GM12878 (cell line): ENCODE results near the gene NXNL1. TPM values are rescaled to one million over a fixed set of nuclear protein-coding genes. Genes with fewer than 3 reads are reported as not detected.

ENCODE experiments used
- ATAC-seq: fragments of 200-7000 bp; cut with Tn5 transposase; 3 replicates; pipeline ENCODE4 v1.9.1; 2020; ENCODE audit warnings: mild to moderate bottlenecking, moderate library complexity
- BruUV-seq: library from RNA; stranded (reverse); fragments of 400-500 nt; replicated peaks from 2 replicates; lab custom pipeline; 2021; lab: Mats Ljungman, UMichigan
- CTCF ChIA-PET: fragments of 300-600 bp; sonication (Branson Sonifier 250); formaldehyde crosslinking; extraction: SDS; loops from one replicate; lab custom pipeline; 2021; ENCODE audit warnings: inconsistent platforms; lab: Yijun Ruan, JAX
- POLR2A ChIA-PET: fragments of 350-600 bp; formaldehyde crosslinking; extraction: SDS; loops from one replicate; lab custom pipeline; 2021; ENCODE audit warnings: inconsistent platforms; lab: Charles Lee
- RAD21 ChIA-PET: fragments of 300-600 bp; sonication (Branson Sonifier 250); formaldehyde crosslinking; loops from one replicate; lab custom pipeline; 2023; ENCODE audit warnings: antibody characterized with exemption; ENCODE audit not compliant: unreplicated experiment; lab: Charles Lee
- SMC1A ChIA-PET: fragments of 300-600 bp; sonication (Branson Sonifier 250); formaldehyde crosslinking; loops from one replicate; lab custom pipeline; 2023; ENCODE audit not compliant: unreplicated experiment, uncharacterized antibody; lab: Charles Lee
- DNase-seq: peaks from one replicate; pipeline ENCODE4 v3.0.0-alpha.2; 2011; ENCODE audit warnings: low read depth, low spot score
- FAIRE-seq: peaks from 3 replicates; lab custom pipeline; 2011; peaks lifted over from hg19 to GRCh38; lab: Jason Lieb, UNC
- H2AFZ ChIP-seq: 2 replicates; pipeline ENCODE4 v1.6.0; 2011; ENCODE audit warnings: low read depth, low read length, control low read depth; ENCODE audit not compliant: control insufficient read depth
- H3K27ac ChIP-seq: 2 replicates; pipeline ENCODE4 v1.5.1; 2011; ENCODE audit warnings: control low read depth; ENCODE audit not compliant: control insufficient read depth, insufficient read depth
- H3K27me3 ChIP-seq, 2 experiments: replicated peaks in 1 of 2; 2 replicates each; pipeline versions ENCODE4 v1.6.0 to v1.6.1; 2011; ENCODE audit warnings: low read length in 1 of 2; ENCODE audit not compliant: control insufficient read depth in 2 of 2, insufficient read depth in 2 of 2
- H3K36me3 ChIP-seq, 2 experiments: 2 replicates each; pipeline ENCODE4 v1.5.1; 2011; ENCODE audit warnings: low read length in 1 of 2; ENCODE audit not compliant: control insufficient read depth in 2 of 2, insufficient read depth in 2 of 2
- H3K4me1 ChIP-seq: 2 replicates; pipeline ENCODE4 v1.6.1; 2011; ENCODE audit warnings: mild to moderate bottlenecking, low read length, moderate library complexity, mixed read lengths; ENCODE audit not compliant: control insufficient read depth, insufficient read depth
- H3K4me2 ChIP-seq: 2 replicates; pipeline ENCODE4 v1.6.0; 2011; ENCODE audit warnings: control low read depth; ENCODE audit not compliant: control insufficient read depth, insufficient read depth
- H3K4me3 ChIP-seq: fragments of 200-600 bp; sonication (generic); 2 replicates; pipeline ENCODE4 v1.5.1; 2016
- H3K79me2 ChIP-seq: 2 replicates; pipeline ENCODE4 v1.6.0; 2011; ENCODE audit warnings: low read length; ENCODE audit not compliant: control insufficient read depth, insufficient read depth
- H3K9ac ChIP-seq: 2 replicates; pipeline ENCODE4 v1.8.0; 2011; ENCODE audit warnings: low read length, control low read depth, mixed read lengths; ENCODE audit not compliant: control insufficient read depth, insufficient read depth
- H3K9me3 ChIP-seq: replicated peaks from 3 replicates; pipeline ENCODE4 v1.5.1; 2011; ENCODE audit warnings: mild to moderate bottlenecking, low read length; ENCODE audit not compliant: control insufficient read depth, insufficient read depth
- H4K20me1 ChIP-seq: 2 replicates; pipeline ENCODE4 v1.6.0; 2011; ENCODE audit not compliant: control insufficient read depth, insufficient read depth
- NFIC ChIP-seq: IDR thresholded peaks from 2 replicates; pipeline ENCODE4 v1.6.1; 2012; ENCODE audit warnings: low read depth, mild to moderate bottlenecking, inconsistent platforms, low read length, moderate library complexity
- SRF ChIP-seq, 2 experiments: IDR thresholded peaks; 2 replicates each; pipeline ENCODE4 v1.6.1; 2011; ENCODE audit warnings: low read depth in 2 of 2, low read length in 2 of 2, mild to moderate bottlenecking in 1 of 2, moderate library complexity in 1 of 2
- WGBS: methylation state at CpG from one replicate; pipeline ENCODE4 v1.1.6; 2016; ENCODE audit warnings: low lambda C conversion rate; ENCODE audit not compliant: insufficient replicate concordance, insufficient coverage; ENCODE audit errors: missing lambda C conversion rate; 5-methylcytosine and 5-hydroxymethylcytosine counted together
- in situ Hi-C: fragments of 300-500 bp; cut with MboI; formaldehyde crosslinking; loops from 9 replicates; pipeline ENCODE4 v1.14.3; 2018; ENCODE audit warnings: mixed read lengths
- intact Hi-C: fragments of 100-400 bp; cut with micrococcal nuclease; formaldehyde crosslinking; loops from one replicate; pipeline ENCODE4 v1.14.2; 2022; ENCODE audit not compliant: unreplicated experiment
- polyA plus RNA-seq, 11 experiments: library from polyadenylated mRNA; depleted of rRNA in 4 of 11; unstranded in 6 of 11; stranded (reverse) in 5 of 11; fragments of >200 nt; fragmentation: Nextera tagmentation in 4 of 11; fragmentation: Illumina TruSeq in 1 of 11; extraction: Ambion mirVana in 4 of 11; extraction: Trizol in 1 of 11; gene quantifications; 1 replicate in 1 of 11; 2 replicates in 10 of 11; pipeline versions ENCODE4 v1.2.1 to v1.2.3, GENCODE V29; 2011 to 2016; ENCODE audit warnings: inconsistent platforms in 2 of 11, missing spikeins in 2 of 11, low read depth in 1 of 11
- total RNA-seq, 4 experiments: library from RNA; depleted of rRNA in 3 of 4; stranded (reverse); fragments of >200 nt in 3 of 4; fragmentation: Illumina TruSeq in 1 of 4; extraction: Trizol in 1 of 4; gene quantifications; 2 replicates each; pipeline versions ENCODE4 v1.2.1 to v1.2.3, GENCODE V29; 2013 to 2021
- TF ChIP-seq, protein P1 (sequence below): IDR thresholded peaks from 2 replicates; pipeline ENCODE4 v1.6.1; 2012; ENCODE audit warnings: low read length, inconsistent platforms

Gene NXNL1
- total and polyA plus RNA-seq, 10 of the 15 experiments (the other 5 are each of a cell fraction or from before 2014, with no cell fraction given): not detected

DNA sequence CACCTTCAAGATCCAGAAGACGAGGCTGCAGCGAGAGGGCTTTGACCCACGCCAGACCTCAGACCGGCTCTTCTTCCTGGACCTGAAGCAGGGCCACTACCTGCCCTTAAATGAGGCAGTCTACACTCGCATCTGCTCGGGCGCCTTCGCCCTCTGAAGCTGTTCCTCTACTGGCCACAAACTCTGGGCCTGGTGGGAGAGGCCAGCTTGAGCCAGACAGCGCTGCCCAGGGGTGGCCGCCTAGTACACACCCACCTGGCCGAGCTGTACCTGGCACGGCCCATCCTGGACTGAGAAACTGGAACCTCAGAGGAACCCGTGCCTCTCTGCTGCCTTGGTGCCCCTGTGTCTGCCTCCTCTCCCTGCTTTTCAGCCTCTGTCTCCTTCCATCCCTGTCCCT, 43.7 kb upstream of the NXNL1 start:
- no peak for DNase-seq

DNA sequence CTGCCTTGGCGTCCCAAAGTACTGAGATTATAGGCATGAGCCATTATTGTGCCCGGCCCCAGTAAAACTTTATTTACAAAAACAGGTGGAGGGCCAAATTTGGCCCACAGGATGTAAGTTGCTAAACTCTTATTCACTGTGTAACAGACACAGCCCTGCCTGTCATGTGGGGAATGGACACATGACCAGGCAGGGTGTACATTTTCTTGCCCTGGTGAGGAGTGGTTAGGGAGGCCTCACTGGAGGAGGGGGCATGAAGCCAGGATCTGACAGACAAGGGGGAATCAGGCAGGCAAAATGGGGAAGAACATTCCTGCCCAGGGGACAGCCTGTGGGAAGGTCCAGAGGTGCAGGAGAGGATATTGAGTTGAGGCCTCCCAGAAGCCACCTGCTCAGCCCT, 43.3 kb upstream of the NXNL1 start:
- 94% methylated on average over 2 of the region's 2 CpGs for WGBS
- intact Hi-C loops: no loop called here
- no peaks in the 10 kb centered on the region for H3K27me3 ChIP-seq
- ChIA-PET POLR2A (no interaction called here), RAD21 (no interaction called here), CTCF (interaction anchor here (1.5 kb wide), 1 partner anchor 355 kb away, joined by 3 read pairs; no protein-coding TSS in a partner anchor), SMC1A (no interaction called here)
- peaks cover 5% of the 10 kb centered on the region for H3K79me2 ChIP-seq
- in situ Hi-C loops: no loop called here
- H3K27ac ChIP-seq: no peak overlapping the region
- H3K9ac ChIP-seq: no peak overlapping the region
- TF ChIP-seq NFIC (no peak), SRF (IDR thresholded peaks at IDR 0.05; ENCODE audit: low read depth in 2 of 2, low read length in 2 of 2) (0 out of 4 replicates have a peak, but pooled peaks of 1 of the 2 experiments have one; percentile 12)
- H3K4me2 ChIP-seq: no peak overlapping the region
- no TSS peak for BruUV-seq
- ATAC-seq (no peak), FAIRE-seq (no peak), DNase-seq (no peak)
- H4K20me1 ChIP-seq: no peaks in the 10 kb centered on the region
- H2AFZ ChIP-seq: no peak overlapping the region
- H3K9me3 ChIP-seq: no peaks in the 10 kb centered on the region; the same call in 2 of the 3 replicates
- no peak overlapping the region for H3K4me3 ChIP-seq
- peaks cover 4% of the 10 kb centered on the region; the same call in 1 of the 2 replicates for H3K4me1 ChIP-seq
- H3K36me3 ChIP-seq: no peaks in the 10 kb centered on the region; a peak in 1 of 4 replicates

More for the DNA sequence above, 43.7 kb upstream of the NXNL1 start:
- Histone ChIP-seq H3K27ac (no peak overlapping the region), H3K79me2 (peaks cover 7% of the 10 kb centered on the region), H3K9ac (no peak overlapping the region), H3K4me2 (no peak overlapping the region), H3K4me3 (no peak overlapping the region)
- no peak for FAIRE-seq
- CTCF ChIA-PET: interaction anchor here (1.5 kb wide), 1 partner anchor 355 kb away, joined by 3 read pairs; no protein-coding TSS in a partner anchor
- RAD21 ChIA-PET: no interaction called here
- intact Hi-C loops: no loop called here
- TF ChIP-seq, protein P1, sequence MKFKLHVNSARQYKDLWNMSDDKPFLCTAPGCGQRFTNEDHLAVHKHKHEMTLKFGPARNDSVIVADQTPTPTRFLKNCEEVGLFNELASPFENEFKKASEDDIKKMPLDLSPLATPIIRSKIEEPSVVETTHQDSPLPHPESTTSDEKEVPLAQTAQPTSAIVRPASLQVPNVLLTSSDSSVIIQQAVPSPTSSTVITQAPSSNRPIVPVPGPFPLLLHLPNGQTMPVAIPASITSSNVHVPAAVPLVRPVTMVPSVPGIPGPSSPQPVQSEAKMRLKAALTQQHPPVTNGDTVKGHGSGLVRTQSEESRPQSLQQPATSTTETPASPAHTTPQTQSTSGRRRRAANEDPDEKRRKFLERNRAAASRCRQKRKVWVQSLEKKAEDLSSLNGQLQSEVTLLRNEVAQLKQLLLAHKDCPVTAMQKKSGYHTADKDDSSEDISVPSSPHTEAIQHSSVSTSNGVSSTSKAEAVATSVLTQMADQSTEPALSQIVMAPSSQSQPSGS: no peak
- TF ChIP-seq, all 136 proteins: peak for 0
- H3K4me1 ChIP-seq: peaks cover 4% of the 10 kb centered on the region; the same call in 1 of the 2 replicates
- ChIA-PET POLR2A (no interaction called here), SMC1A (no interaction called here)
- WGBS: 96% methylated on average over 13 of the region's 13 CpGs
- in situ Hi-C loops: no loop called here
- H3K36me3 ChIP-seq: no peaks in the 10 kb centered on the region; a peak in 1 of 4 replicates
- H2AFZ ChIP-seq: no peak overlapping the region
- no peaks in the 10 kb centered on the region for H3K27me3 ChIP-seq
- no peaks in the 10 kb centered on the region; the same call in 2 of the 3 replicates for H3K9me3 ChIP-seq
- no peaks in the 10 kb centered on the region for H4K20me1 ChIP-seq
- BruUV-seq: no TSS peak
- ATAC-seq: no peak
